T-helper 1 cell treated with Interleukin-12 subunit alpha and Interleukin-12 subunit beta and Interleukin-4 antibody, amounts not matched to agents 30 μg/mL and 1 μg/mL, for 36 hours (primary cell): Measurements from ENCODE around the gene STAC3.

ENCODE experiments used
- H3K27ac Mint-ChIP-seq: one replicate; pipeline ENCODE4 v1.8.0; 2021; ENCODE audit warnings: mild to moderate bottlenecking, mixed read lengths
- H3K27me3 Mint-ChIP-seq: one replicate; pipeline ENCODE4 v1.8.0; 2021; ENCODE audit warnings: low read depth, mixed read lengths
- H3K36me3 Mint-ChIP-seq: one replicate; pipeline ENCODE4 v1.8.0; 2021; ENCODE audit warnings: low read depth, mixed read lengths
- H3K4me1 Mint-ChIP-seq: one replicate; pipeline ENCODE4 v1.8.0; 2021; ENCODE audit warnings: low read depth, mixed read lengths
- H3K4me3 Mint-ChIP-seq: one replicate; pipeline ENCODE4 v1.8.0; 2021; ENCODE audit warnings: mild to moderate bottlenecking, moderate library complexity, mixed read lengths
- H3K9me3 Mint-ChIP-seq: one replicate; pipeline ENCODE4 v1.8.0; 2021; ENCODE audit warnings: mixed read lengths

The STAC3 gene

DNA sequence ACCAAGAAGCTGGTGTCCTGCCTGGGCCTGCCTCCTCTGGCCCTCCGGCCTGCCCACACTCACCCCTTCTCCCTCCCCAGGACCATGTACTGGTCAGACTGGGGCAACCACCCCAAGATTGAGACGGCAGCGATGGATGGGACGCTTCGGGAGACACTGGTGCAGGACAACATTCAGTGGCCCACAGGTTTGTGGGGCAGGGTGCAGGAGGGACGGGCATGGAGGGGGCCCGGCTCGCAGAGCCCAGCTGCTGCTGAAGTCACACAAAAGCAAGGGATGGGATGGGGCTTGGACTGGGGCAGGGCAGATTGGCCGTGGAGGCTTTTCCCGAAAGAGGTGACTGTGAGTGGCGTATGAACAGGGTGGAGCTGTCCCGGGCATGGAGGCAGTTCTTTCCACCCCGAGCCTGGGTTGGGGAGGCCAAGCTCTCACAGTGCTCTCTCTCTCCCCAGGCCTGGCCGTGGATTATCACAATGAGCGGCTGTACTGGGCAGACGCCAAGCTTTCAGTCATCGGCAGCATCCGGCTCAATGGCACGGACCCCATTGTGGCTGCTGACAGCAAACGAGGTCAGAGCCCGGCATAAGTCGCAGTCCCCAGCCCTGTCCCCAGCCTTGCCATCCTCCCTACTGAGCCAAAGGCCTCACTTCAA is 42.2 kb downstream of the STAC3 start:
- H3K4me3 Mint-ChIP-seq: no peak overlapping the region
- no peaks in the 10 kb centered on the region for H3K9me3 Mint-ChIP-seq
- no peaks in the 10 kb centered on the region for H3K36me3 Mint-ChIP-seq
- H3K4me1 Mint-ChIP-seq: peaks cover 6% of the 10 kb centered on the region
- no peak overlapping the region for H3K27ac Mint-ChIP-seq
- H3K27me3 Mint-ChIP-seq: peaks cover 6% of the 10 kb centered on the region

DNA sequence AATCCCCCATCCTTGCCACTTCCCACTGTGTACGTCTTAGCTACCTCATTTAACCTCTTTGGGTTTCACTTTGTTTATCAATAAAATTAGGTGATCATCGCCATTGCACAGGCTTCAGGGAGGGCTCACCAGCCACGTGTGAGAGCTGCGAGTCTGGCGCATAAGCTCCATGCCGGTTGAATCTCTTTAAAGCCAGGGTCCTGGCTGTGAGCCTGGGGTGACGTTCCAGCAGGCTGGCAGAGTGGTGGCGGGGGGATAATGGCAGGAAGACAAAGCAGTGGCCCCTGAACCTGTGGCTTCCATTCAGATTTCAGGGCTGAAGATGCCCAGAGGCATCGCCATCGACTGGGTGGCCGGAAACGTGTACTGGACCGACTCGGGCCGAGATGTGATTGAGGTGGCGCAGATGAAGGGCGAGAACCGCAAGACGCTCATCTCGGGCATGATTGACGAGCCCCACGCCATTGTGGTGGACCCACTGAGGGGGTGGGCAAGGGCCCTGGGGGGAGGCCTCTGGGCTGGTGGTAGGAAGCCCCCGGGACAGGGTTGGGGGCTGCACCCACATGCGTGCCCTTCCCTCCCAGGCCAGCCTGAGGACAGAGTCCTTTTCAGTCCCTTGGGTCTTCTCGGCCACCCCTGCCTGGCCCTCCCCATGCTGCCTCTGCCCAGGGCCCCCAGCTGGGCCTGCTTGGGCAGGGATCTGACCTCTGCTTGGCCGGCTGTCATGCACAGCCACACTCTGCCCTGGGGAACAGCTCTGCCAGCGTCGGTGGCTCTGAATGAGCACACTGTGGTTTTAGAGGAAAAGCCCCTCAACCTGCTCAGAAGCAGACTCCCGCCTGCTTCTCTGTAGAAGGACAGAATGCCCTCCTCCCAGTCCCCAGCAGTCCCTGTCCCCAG is 43.0 kb downstream of the STAC3 start:
- Mint-ChIP-seq H3K27ac (no peak overlapping the region), H3K4me1 (no peaks in the 10 kb centered on the region)

DNA sequence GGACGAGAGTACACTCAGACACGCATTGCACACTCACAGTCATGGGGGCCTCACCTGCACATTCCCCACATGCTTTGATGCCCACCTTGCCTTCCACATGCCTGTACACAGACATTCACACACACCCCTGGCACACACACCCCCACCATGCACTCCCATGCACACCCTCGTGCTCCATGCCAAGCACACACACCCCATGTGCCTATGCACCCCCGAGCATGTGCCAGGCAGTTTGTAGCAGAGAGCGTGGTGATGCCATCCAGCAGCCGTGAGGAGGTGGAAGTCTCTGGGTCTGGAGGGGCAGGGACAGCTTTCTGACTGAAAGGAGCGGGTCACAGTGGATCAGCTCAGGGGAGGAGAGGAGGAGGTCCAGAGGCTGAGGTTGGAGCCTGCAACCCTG is 45.1 kb downstream of the STAC3 start:
- Mint-ChIP-seq H3K36me3 (no peaks in the 10 kb centered on the region), H3K27ac (no peak overlapping the region)

More for the DNA sequence above, 43.0 kb downstream of the STAC3 start:
- H3K27me3 Mint-ChIP-seq: no peaks in the 10 kb centered on the region
- no peak overlapping the region for H3K4me3 Mint-ChIP-seq
- H3K9me3 Mint-ChIP-seq: no peaks in the 10 kb centered on the region
- no peaks in the 10 kb centered on the region for H3K36me3 Mint-ChIP-seq

DNA sequence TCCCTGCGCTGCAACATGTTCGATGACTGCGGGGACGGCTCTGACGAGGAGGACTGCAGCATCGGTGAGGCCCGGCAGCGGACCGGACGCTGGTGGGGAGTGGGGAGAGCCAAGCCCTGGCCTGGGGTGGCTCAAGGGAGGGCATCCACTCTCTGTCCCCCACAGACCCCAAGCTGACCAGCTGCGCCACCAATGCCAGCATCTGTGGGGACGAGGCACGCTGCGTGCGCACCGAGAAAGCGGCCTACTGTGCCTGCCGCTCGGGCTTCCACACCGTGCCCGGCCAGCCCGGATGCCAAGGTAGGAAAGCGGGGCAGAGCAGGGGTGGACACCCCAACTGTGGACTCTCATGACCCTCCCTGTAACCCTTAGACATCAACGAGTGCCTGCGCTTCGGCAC is 45.8 kb downstream of the STAC3 start:
- no peak overlapping the region for H3K27ac Mint-ChIP-seq

More for the DNA sequence above, 45.1 kb downstream of the STAC3 start:
- H3K4me1 Mint-ChIP-seq: no peaks in the 10 kb centered on the region
- no peak overlapping the region for H3K4me3 Mint-ChIP-seq
- H3K9me3 Mint-ChIP-seq: no peaks in the 10 kb centered on the region
- no peaks in the 10 kb centered on the region for H3K27me3 Mint-ChIP-seq

DNA sequence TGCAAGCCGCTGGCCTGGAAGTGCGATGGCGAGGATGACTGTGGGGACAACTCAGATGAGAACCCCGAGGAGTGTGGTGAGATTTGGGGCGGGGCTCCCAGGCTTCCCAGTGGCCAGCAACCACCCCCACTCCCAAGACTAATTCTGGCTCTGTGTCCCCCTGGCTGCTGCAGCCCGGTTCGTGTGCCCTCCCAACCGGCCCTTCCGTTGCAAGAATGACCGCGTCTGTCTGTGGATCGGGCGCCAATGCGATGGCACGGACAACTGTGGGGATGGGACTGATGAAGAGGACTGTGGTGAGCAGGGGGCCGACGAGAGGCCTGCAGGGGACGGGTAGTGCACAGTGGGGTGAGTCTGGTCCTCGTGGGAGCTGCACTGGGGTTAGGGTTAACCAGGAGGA is 46.5 kb downstream of the STAC3 start:
- no peaks in the 10 kb centered on the region for H3K27me3 Mint-ChIP-seq

More for the DNA sequence above, 45.8 kb downstream of the STAC3 start:
- H3K9me3 Mint-ChIP-seq: no peaks in the 10 kb centered on the region
- no peaks in the 10 kb centered on the region for H3K4me1 Mint-ChIP-seq
- H3K36me3 Mint-ChIP-seq: no peaks in the 10 kb centered on the region
- no peak overlapping the region for H3K4me3 Mint-ChIP-seq
- no peaks in the 10 kb centered on the region for H3K27me3 Mint-ChIP-seq

DNA sequence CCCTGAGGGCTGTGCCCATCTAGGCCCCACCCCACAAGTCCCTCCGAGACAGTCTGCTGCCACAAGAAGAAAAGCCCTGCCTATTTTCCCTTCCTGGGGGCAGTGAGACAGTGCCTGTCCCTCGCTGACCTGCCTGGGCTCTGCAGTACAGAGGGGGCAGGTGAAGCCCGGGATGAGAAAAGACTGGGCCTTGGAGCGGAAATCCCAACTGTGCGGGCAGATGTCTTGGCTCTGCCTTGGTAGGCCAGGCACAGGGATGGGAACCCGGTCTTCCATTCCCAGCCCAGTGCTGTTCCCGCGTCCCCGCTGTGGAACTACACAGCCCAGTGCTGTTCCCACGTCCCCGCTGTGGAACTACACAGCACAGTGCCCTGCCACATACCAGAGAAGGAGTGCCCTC is 47.2 kb downstream of the STAC3 start:
- no peak overlapping the region for H3K27ac Mint-ChIP-seq
- no peaks in the 10 kb centered on the region for H3K4me1 Mint-ChIP-seq
- H3K27me3 Mint-ChIP-seq: no peaks in the 10 kb centered on the region
- H3K9me3 Mint-ChIP-seq: no peaks in the 10 kb centered on the region
- H3K4me3 Mint-ChIP-seq: no peak overlapping the region
- no peaks in the 10 kb centered on the region for H3K36me3 Mint-ChIP-seq

More for the DNA sequence above, 46.5 kb downstream of the STAC3 start:
- H3K9me3 Mint-ChIP-seq: no peaks in the 10 kb centered on the region
- no peak overlapping the region for H3K27ac Mint-ChIP-seq
- H3K36me3 Mint-ChIP-seq: no peaks in the 10 kb centered on the region
- H3K4me3 Mint-ChIP-seq: no peak overlapping the region
- H3K4me1 Mint-ChIP-seq: no peaks in the 10 kb centered on the region

DNA sequence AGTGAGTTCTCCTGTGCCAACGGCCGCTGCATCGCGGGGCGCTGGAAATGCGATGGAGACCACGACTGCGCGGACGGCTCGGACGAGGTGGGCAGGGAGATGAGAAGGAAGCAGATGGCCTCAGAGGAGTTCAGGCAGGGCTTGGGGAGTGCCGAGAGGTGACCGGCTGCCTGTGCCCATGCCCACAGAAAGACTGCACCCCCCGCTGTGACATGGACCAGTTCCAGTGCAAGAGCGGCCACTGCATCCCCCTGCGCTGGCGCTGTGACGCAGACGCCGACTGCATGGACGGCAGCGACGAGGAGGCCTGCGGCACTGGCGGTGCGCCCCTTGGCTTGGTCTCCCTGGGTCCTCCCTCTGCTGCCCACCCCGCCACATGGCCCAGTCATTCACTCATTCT is 47.8 kb downstream of the STAC3 start:
- no peaks in the 10 kb centered on the region for H3K4me1 Mint-ChIP-seq
- H3K27me3 Mint-ChIP-seq: no peaks in the 10 kb centered on the region
- H3K9me3 Mint-ChIP-seq: no peaks in the 10 kb centered on the region
- H3K4me3 Mint-ChIP-seq: no peak overlapping the region
- H3K36me3 Mint-ChIP-seq: no peaks in the 10 kb centered on the region
- no peak overlapping the region for H3K27ac Mint-ChIP-seq

DNA sequence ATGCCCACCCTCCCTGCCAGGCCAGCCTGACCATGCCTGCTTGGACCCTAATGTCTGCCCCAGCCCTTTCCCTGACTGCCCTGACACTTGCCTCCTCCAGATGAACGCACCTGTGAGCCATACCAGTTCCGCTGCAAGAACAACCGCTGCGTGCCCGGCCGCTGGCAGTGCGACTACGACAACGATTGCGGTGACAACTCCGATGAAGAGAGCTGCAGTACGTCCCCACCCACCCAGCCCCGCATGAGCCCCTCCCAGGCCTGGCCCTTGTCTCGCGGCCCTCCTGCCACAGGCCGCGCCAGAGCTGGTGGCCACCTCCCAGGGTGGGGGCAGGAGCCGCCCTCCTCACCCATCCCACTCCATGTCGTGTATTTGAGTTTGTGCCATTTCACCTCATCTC is 48.7 kb downstream of the STAC3 start:
- Mint-ChIP-seq H3K27me3 (no peaks in the 10 kb centered on the region), H3K9me3 (no peaks in the 10 kb centered on the region), H3K4me1 (no peaks in the 10 kb centered on the region), H3K4me3 (no peak overlapping the region), H3K36me3 (no peaks in the 10 kb centered on the region), H3K27ac (no peak overlapping the region)

DNA sequence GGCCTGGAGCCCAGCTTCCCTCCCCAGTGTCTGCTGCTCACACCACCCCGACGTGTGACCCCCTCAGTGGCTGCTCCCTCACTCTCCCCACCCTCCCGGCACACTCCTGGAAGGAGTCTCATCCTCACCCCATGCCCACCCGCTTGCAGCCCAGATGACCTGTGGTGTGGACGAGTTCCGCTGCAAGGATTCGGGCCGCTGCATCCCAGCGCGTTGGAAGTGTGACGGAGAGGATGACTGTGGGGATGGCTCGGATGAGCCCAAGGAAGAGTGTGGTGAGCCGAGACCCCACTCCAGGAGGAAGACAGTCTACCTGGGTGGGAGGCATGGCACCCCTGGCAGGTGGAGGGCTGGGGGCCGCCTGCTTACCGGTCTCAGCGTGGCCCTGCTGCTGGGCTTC is 49.4 kb downstream of the STAC3 start:
- Mint-ChIP-seq H3K4me1 (no peaks in the 10 kb centered on the region), H3K4me3 (no peak overlapping the region), H3K27ac (no peak overlapping the region), H3K9me3 (no peaks in the 10 kb centered on the region), H3K36me3 (no peaks in the 10 kb centered on the region), H3K27me3 (no peaks in the 10 kb centered on the region)

DNA sequence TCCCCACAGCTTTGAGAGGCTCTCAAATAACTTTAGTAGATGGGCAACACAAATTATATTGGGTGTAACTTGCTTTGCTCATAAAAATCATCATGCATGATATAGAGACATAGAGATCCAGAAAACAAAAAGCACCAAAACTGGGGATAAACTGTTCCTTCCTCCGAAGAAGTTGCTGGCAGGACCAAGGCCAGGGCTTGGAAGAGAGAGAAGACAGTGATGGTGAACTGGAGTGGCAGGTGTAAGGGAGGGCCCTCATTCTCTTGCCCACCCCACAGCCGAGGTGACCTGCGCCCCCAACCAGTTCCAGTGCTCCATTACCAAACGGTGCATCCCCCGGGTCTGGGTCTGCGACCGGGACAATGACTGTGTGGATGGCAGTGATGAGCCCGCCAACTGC is 49.8 kb downstream of the STAC3 start:
- Mint-ChIP-seq H3K4me3 (no peak overlapping the region), H3K36me3 (no peaks in the 10 kb centered on the region), H3K9me3 (no peaks in the 10 kb centered on the region), H3K27ac (no peak overlapping the region), H3K27me3 (no peaks in the 10 kb centered on the region), H3K4me1 (no peaks in the 10 kb centered on the region)

DNA sequence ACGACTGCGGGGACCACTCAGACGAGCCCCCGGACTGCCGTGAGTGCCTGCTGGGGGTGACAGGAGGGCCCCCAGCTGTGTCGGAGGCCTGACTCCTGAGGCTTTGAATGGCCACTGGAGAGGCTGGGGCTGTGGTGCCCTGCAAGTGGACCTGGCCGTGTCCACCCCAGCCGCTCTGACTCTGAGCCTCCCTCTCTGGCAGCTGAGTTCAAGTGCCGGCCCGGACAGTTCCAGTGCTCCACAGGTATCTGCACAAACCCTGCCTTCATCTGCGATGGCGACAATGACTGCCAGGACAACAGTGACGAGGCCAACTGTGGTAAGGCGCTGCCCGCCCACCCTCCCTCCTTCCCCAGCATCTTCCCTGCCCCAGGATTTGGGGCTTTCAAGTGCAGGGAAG is 50.5 kb downstream of the STAC3 start:
- no peaks in the 10 kb centered on the region for H3K4me1 Mint-ChIP-seq
- no peaks in the 10 kb centered on the region for H3K9me3 Mint-ChIP-seq
- no peak overlapping the region for H3K27ac Mint-ChIP-seq
- H3K4me3 Mint-ChIP-seq: no peak overlapping the region
- no peaks in the 10 kb centered on the region for H3K36me3 Mint-ChIP-seq
- H3K27me3 Mint-ChIP-seq: no peaks in the 10 kb centered on the region

DNA sequence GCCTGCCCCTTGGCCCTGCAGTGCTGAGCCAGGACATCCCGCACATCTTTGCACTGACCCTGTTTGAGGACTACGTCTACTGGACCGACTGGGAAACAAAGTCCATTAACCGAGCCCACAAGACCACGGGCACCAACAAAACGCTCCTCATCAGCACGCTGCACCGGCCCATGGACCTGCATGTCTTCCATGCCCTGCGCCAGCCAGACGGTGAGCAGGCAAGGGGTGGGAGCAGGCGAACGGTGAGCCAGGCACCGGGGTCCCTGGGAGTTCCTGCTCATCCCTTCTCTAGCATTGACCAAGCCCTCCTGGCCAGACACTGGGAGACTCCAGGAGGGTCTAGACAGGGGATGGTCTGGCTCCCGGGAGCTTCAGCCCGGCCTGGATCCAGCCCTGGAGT is 51.8 kb downstream of the STAC3 start:
- Mint-ChIP-seq H3K4me3 (no peak overlapping the region), H3K9me3 (no peaks in the 10 kb centered on the region), H3K27me3 (no peaks in the 10 kb centered on the region), H3K36me3 (no peaks in the 10 kb centered on the region), H3K27ac (no peak overlapping the region), H3K4me1 (no peaks in the 10 kb centered on the region)

DNA sequence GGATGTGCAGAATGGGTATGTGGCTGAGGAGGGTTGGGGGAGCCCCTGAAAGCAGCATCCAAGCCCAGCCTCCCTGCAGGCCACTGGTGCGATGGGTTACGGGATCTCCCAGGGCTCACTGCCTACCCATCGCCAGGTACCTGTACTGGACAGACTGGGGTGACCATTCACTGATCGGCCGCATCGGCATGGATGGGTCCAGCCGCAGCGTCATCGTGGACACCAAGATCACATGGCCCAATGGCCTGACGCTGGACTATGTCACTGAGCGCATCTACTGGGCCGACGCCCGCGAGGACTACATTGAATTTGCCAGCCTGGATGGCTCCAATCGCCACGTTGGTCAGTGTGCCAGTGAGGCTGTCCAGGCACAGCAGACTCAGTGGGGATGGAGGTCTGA is 52.7 kb downstream of the STAC3 start:
- no peak overlapping the region for H3K4me3 Mint-ChIP-seq
- H3K9me3 Mint-ChIP-seq: no peaks in the 10 kb centered on the region
- H3K27me3 Mint-ChIP-seq: no peaks in the 10 kb centered on the region
- no peaks in the 10 kb centered on the region for H3K4me1 Mint-ChIP-seq
- H3K27ac Mint-ChIP-seq: no peak overlapping the region
- no peaks in the 10 kb centered on the region for H3K36me3 Mint-ChIP-seq

DNA sequence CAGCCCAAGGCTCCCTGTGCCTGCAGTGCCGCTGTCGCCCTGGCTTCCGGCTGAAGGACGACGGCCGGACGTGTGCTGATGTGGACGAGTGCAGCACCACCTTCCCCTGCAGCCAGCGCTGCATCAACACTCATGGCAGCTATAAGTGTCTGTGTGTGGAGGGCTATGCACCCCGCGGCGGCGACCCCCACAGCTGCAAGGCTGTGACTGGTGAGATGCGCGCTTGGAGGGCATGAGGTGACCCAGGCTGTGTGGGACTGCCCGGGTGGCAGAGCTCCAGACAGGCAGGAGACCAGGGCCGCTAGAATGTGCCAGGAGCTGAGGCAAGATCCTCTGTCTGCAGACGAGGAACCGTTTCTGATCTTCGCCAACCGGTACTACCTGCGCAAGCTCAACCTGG is 54.0 kb downstream of the STAC3 start:
- no peaks in the 10 kb centered on the region for H3K9me3 Mint-ChIP-seq
- no peak overlapping the region for H3K27ac Mint-ChIP-seq
- no peak overlapping the region for H3K4me3 Mint-ChIP-seq
- H3K4me1 Mint-ChIP-seq: no peaks in the 10 kb centered on the region
- no peaks in the 10 kb centered on the region for H3K27me3 Mint-ChIP-seq
- H3K36me3 Mint-ChIP-seq: no peaks in the 10 kb centered on the region

DNA sequence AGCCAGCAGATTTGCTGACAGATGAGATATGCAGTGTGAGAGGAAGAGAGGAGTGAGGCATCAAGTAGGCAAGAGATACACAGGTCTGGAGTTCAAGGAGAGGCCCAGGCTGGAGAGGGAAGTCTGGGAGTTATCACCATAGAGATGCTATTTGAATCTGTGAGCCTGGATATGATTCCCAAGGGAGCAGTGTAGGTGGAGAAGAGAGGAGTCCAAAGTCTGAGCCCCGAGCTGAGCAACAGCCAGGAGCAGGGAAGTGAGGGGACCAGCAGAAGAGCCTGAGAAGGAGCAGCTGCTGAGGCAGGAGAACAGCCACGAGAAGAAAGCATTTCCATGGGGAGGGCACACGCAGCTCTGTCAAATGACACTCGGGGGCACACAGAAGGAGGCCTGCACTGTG is 54.5 kb downstream of the STAC3 start:
- no peaks in the 10 kb centered on the region for H3K36me3 Mint-ChIP-seq
- H3K4me1 Mint-ChIP-seq: no peaks in the 10 kb centered on the region
- no peaks in the 10 kb centered on the region for H3K27me3 Mint-ChIP-seq
- H3K27ac Mint-ChIP-seq: no peak overlapping the region
- no peak overlapping the region for H3K4me3 Mint-ChIP-seq
- no peaks in the 10 kb centered on the region for H3K9me3 Mint-ChIP-seq
